ENCODE measurements around the gene ACOXL. TPM values are rescaled to one million over a fixed set of nuclear protein-coding genes. Genes with fewer than 3 reads are reported as not detected.

ACOXL gene
- total RNA-seq, 1 donor from 2014 or later, result not detected

DNA sequence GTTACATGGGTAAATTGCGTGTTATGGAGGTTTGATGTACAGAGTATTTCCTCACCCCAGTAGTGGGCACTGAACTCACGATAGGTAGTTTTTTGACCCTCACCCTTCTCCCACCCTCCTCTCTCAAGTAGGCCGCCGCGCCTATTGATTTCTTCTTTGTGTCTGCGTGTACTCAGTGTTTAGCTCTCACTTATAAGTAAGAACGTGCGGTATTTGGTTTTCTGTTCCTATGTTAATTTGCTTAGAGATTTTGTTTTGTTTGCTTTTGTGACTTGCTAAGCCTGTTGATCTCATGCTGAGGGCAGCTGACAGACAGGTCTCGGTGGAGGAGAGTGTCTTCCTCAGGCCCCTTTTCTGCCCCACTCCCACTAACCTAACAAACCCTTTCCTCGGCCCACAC is 36.2 kb downstream of the ACOXL start:
- DNase-seq (ENCODE audit: low read depth, low spot score), result no peak
- Mint-ChIP-seq H3K4me3 (no peak overlapping the region), H3K4me1 (peaks cover 9% of the 10 kb centered on the region), H3K27ac (ENCODE audit: unreplicated experiment) (peak overlapping the region; percentile 40), H3K9me3 (peaks cover 4% of the 10 kb centered on the region), H3K36me3 (ENCODE audit: low read depth) (no peaks in the 10 kb centered on the region), H3K27me3 (ENCODE audit: low read depth) (no peaks in the 10 kb centered on the region)
- TF ChIP-seq, protein P1, sequence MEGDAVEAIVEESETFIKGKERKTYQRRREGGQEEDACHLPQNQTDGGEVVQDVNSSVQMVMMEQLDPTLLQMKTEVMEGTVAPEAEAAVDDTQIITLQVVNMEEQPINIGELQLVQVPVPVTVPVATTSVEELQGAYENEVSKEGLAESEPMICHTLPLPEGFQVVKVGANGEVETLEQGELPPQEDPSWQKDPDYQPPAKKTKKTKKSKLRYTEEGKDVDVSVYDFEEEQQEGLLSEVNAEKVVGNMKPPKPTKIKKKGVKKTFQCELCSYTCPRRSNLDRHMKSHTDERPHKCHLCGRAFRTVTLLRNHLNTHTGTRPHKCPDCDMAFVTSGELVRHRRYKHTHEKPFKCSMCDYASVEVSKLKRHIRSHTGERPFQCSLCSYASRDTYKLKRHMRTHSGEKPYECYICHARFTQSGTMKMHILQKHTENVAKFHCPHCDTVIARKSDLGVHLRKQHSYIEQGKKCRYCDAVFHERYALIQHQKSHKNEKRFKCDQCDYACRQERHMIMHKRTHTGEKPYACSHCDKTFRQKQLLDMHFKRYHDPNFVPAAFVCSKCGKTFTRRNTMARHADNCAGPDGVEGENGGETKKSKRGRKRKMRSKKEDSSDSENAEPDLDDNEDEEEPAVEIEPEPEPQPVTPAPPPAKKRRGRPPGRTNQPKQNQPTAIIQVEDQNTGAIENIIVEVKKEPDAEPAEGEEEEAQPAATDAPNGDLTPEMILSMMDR (conservative IDR thresholded peaks at IDR 0.05), result no peak

DNA sequence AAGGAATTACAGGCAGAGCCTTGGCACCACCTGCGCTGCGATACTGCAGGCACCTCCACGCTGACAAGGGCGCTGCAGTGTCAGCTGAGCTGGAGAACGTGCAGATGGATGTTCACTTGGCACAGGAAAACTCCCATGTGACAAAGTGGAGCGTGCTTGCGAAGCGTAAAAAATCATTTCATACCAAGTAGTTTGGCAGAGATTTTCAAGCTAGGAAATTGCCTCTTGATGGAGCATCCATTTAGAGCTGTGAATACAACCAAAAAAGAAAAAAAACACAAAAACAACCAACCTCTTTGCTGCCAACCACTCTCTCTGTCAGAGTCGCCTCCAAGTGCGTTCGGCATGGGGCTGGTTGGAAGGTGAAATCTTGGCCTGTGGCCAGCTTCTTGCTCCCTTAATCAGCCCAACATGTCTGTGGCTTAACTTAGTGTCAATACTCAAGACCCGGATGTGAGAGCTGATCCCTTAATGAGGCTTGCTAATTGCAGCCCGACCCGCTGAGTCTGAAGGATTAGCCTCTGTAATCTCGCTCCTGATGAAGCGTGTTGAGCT is 38.1 kb downstream of the ACOXL start:
- no peak for DNase-seq (ENCODE audit: low read depth, low spot score)
- Mint-ChIP-seq H3K36me3 (ENCODE audit: low read depth) (no peaks in the 10 kb centered on the region), H3K4me3 (no peak overlapping the region), H3K27ac (ENCODE audit: unreplicated experiment) (peak overlapping the region; percentile 36), H3K4me1 (peaks cover 9% of the 10 kb centered on the region), H3K27me3 (ENCODE audit: low read depth) (no peaks in the 10 kb centered on the region), H3K9me3 (no peaks in the 10 kb centered on the region)
- TF ChIP-seq, protein P1 (conservative IDR thresholded peaks at IDR 0.05), result no peak

GRCh38 chr2:110770959-110771431 is 38.6 kb downstream of the ACOXL start:
- no peaks in the 10 kb centered on the region for H3K36me3 Mint-ChIP-seq (ENCODE audit: low read depth)
- H3K4me3 Mint-ChIP-seq, result no peak overlapping the region
- H3K27me3 Mint-ChIP-seq (ENCODE audit: low read depth), result no peaks in the 10 kb centered on the region
- TF ChIP-seq, protein P1 (conservative IDR thresholded peaks at IDR 0.05), result no peak
- no peak for DNase-seq (ENCODE audit: low read depth, low spot score)
- H3K27ac Mint-ChIP-seq (ENCODE audit: unreplicated experiment), result peak overlapping the region; percentile 36
- no peaks in the 10 kb centered on the region for H3K9me3 Mint-ChIP-seq
- H3K4me1 Mint-ChIP-seq, result peaks cover 9% of the 10 kb centered on the region

DNA sequence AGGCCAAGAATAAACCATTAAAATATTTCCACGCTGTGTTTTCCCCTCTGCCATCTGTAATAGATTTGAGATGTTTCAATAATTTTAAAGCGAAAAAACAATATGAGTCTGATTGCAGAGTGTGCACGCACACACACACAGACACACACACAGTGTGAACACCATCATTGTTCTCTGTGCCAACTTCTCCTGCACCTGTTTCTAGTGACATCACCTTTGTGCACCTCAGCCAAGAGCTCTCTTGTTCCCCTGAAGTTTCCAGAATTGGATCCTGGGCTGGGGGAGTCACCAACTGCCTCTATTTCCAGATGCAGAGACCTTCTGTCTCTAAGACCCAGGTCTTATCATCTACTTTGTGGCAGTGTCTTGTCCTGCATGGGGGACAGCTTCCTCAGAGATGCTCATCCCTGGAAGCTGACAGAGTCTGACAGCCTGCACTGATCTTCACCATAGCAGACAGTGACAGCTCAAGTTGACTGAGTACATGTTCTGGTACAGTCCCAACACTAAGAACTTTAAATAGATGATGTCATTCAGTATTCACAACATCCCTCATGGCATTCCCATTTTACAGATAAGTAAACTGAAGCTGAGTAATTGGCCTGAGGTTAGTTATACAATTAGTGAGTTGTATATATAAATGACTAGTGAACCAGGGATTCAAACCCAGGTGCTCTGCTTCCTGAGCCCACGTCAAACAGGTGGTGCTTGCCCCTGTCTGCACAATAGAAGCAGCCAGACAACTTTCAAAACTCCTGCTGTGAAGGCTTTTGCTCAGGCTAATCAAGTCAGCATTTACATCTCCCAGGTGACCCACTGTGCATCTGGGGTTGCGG is 39.4 kb downstream of the ACOXL start:
- Mint-ChIP-seq H3K36me3 (ENCODE audit: low read depth) (no peaks in the 10 kb centered on the region), H3K4me3 (no peak overlapping the region), H3K4me1 (peaks cover 9% of the 10 kb centered on the region), H3K27ac (ENCODE audit: unreplicated experiment) (no peak overlapping the region), H3K27me3 (ENCODE audit: low read depth) (no peaks in the 10 kb centered on the region), H3K9me3 (no peaks in the 10 kb centered on the region)
- no peak for DNase-seq (ENCODE audit: low read depth, low spot score)
- TF ChIP-seq, protein P1 (conservative IDR thresholded peaks at IDR 0.05), result no peak

GRCh38 chr2:110772383-110772755 is 40.0 kb downstream of the ACOXL start:
- TF ChIP-seq, protein P1 (conservative IDR thresholded peaks at IDR 0.05), result no peak
- H3K27ac Mint-ChIP-seq (ENCODE audit: unreplicated experiment), result no peak overlapping the region
- no peaks in the 10 kb centered on the region for H3K27me3 Mint-ChIP-seq (ENCODE audit: low read depth)
- H3K36me3 Mint-ChIP-seq (ENCODE audit: low read depth), result no peaks in the 10 kb centered on the region
- no peak overlapping the region for H3K4me3 Mint-ChIP-seq
- H3K4me1 Mint-ChIP-seq, result peaks cover 9% of the 10 kb centered on the region
- peaks cover 3% of the 10 kb centered on the region for H3K9me3 Mint-ChIP-seq
- no peak for DNase-seq (ENCODE audit: low read depth, low spot score)

All from neural crest cell (in vitro differentiated cells).